PFSK-1 (cell line): ENCODE measurements around the gene KIFAP3.

ENCODE experiments used
- FOXP2 ChIP-seq: optimal IDR thresholded peaks from 2 replicates; pipeline ENCODE3; 2011; ENCODE audit warnings: borderline replicate concordance, control low read depth, inconsistent platforms; ENCODE audit not compliant: insufficient read depth; ENCODE audit errors: extremely low read length, extremely low read depth
- POLR2AphosphoS5 ChIP-seq: IDR thresholded peaks from 2 replicates; pipeline ENCODE4 v1.6.1; 2012; ENCODE audit warnings: low read depth, mild to moderate bottlenecking, control low read depth, low read length, moderate library complexity
- REST ChIP-seq, 2 experiments: IDR thresholded peaks; 2 replicates each; pipeline versions ENCODE4 v1.6.1 to v1.8.0; 2011 to 2012; ENCODE audit warnings: low read depth in 2 of 2, low read length in 2 of 2, control low read depth in 1 of 2, inconsistent platforms in 1 of 2, mild to moderate bottlenecking in 1 of 2, moderate library complexity in 1 of 2; ENCODE audit not compliant: insufficient read depth in 1 of 2
- SIN3A ChIP-seq: IDR thresholded peaks from 2 replicates; pipeline ENCODE4 v1.6.1; 2012; ENCODE audit warnings: mild to moderate bottlenecking, low read length, moderate library complexity, borderline replicate concordance; ENCODE audit not compliant: insufficient read depth
- TAF1 ChIP-seq: IDR thresholded peaks from 2 replicates; pipeline ENCODE4 v1.6.1; 2012; ENCODE audit warnings: low read length, control low read depth, borderline replicate concordance; ENCODE audit not compliant: insufficient read depth

Gene KIFAP3

GRCh38 chr1:170071378-170071777, 3.1 kb downstream of the KIFAP3 start:
- TF ChIP-seq SIN3A, result no peak
- TF ChIP-seq TAF1, result no peak
- TF ChIP-seq REST (IDR thresholded peaks at IDR 0.05; ENCODE audit: insufficient read depth in 1 of 2, low read depth in 2 of 2, low read length in 2 of 2), result no peak
- no peak for TF ChIP-seq POLR2AphosphoS5
- no peak for TF ChIP-seq FOXP2

GRCh38 chr1:170068923-170069322, 5.6 kb downstream of the KIFAP3 start:
- TF ChIP-seq FOXP2 (no peak), TAF1 (no peak), REST (IDR thresholded peaks at IDR 0.05; ENCODE audit: insufficient read depth in 1 of 2, low read depth in 2 of 2, low read length in 2 of 2) (no peak), SIN3A (no peak), POLR2AphosphoS5 (no peak)

- TF ChIP-seq TAF1 (no peak), REST (IDR thresholded peaks at IDR 0.05; ENCODE audit: insufficient read depth in 1 of 2, low read depth in 2 of 2, low read length in 2 of 2) (no peak), POLR2AphosphoS5 (no peak), SIN3A (no peak)
These were observed 7.2 kb downstream of the KIFAP3 start for GRCh38 chr1:170067253-170067819.

GRCh38 chr1:170064821-170065220, 9.7 kb downstream of the KIFAP3 start:
- TF ChIP-seq SIN3A (no peak), REST (IDR thresholded peaks at IDR 0.05; ENCODE audit: insufficient read depth in 1 of 2, low read depth in 2 of 2, low read length in 2 of 2) (no peak), POLR2AphosphoS5 (no peak), TAF1 (no peak), FOXP2 (no peak)
